WTC11 (cell line): ENCODE data around the gene SYPL1. TPM values are rescaled to one million over a fixed set of nuclear protein-coding genes. Genes with fewer than 3 reads are reported as not detected.

Experiments used
- ARID4B ChIP-seq: sonication (generic); formaldehyde crosslinking; IDR thresholded peaks from 2 replicates; pipeline ENCODE4 v1.8.0; 2023; ENCODE audit warnings: missing genetic modification reagents, mild to moderate bottlenecking, borderline replicate concordance
- ATF2 ChIP-seq: sonication (generic); formaldehyde crosslinking; IDR thresholded peaks from 2 replicates; pipeline ENCODE4 v1.8.1; 2022; ENCODE audit warnings: low read depth, missing genetic modification reagents, borderline replicate concordance
- FOXP1 ChIP-seq: sonication (generic); formaldehyde crosslinking; IDR thresholded peaks from 2 replicates; pipeline ENCODE4 v1.8.0; 2022; ENCODE audit warnings: missing genetic modification reagents, mild to moderate bottlenecking, moderate library complexity, borderline replicate concordance
- FOXP4 ChIP-seq: sonication (generic); formaldehyde crosslinking; IDR thresholded peaks from 2 replicates; pipeline ENCODE4 v1.8.0; 2022; ENCODE audit warnings: mild to moderate bottlenecking, missing genetic modification reagents
- HMGA2 ChIP-seq: fragments of 250-450 bp; sonication (Bioruptor Pico); IDR thresholded peaks from 2 replicates; pipeline ENCODE4 v1.4.0; 2021; ENCODE audit warnings: mild to moderate bottlenecking, moderate library complexity
- HMGXB4 ChIP-seq: sonication (generic); formaldehyde crosslinking; IDR thresholded peaks from 2 replicates; pipeline ENCODE4 v1.8.1; 2023; ENCODE audit warnings: mild to moderate bottlenecking, moderate library complexity, missing genetic modification reagents
- PREB ChIP-seq: sonication (generic); formaldehyde crosslinking; IDR thresholded peaks from 2 replicates; pipeline ENCODE4 v1.8.1; 2022; ENCODE audit warnings: mild to moderate bottlenecking, missing genetic modification reagents, moderate library complexity, borderline replicate concordance
- ZNF219 ChIP-seq: sonication (generic); formaldehyde crosslinking; IDR thresholded peaks from 2 replicates; pipeline ENCODE4 v1.8.0; 2023; ENCODE audit warnings: missing genetic modification reagents, mild to moderate bottlenecking, borderline replicate concordance
- ZNF232 ChIP-seq: sonication (generic); formaldehyde crosslinking; IDR thresholded peaks from 2 replicates; pipeline ENCODE4 v1.8.0; 2022; ENCODE audit warnings: mild to moderate bottlenecking, missing genetic modification reagents
- ZNF416 ChIP-seq: fragments of 250-450 bp; sonication (Bioruptor Pico); IDR thresholded peaks from 2 replicates; pipeline ENCODE4 v1.9.0; 2021; ENCODE audit warnings: mild to moderate bottlenecking, inconsistent platforms
- ZNF532 ChIP-seq: fragments of 250-450 bp; sonication (Bioruptor Pico); IDR thresholded peaks from 2 replicates; pipeline ENCODE4 v1.9.0; 2021; ENCODE audit warnings: mild to moderate bottlenecking, borderline replicate concordance
- ZNF671 ChIP-seq: fragments of 250-450 bp; sonication (Bioruptor Pico); IDR thresholded peaks from 2 replicates; pipeline ENCODE4 v1.8.0; 2021; ENCODE audit warnings: mild to moderate bottlenecking
- total RNA-seq: library from RNA; stranded (reverse); gene quantifications from 3 replicates; pipeline ENCODE4 v1.2.3, GENCODE V29; 2021

SYPL1 gene
- total RNA-seq, 1 experiment from 2014 or later: 54.8 TPM

GRCh38 chr7:106095634-106096033 lies 16.5 kb downstream of the SYPL1 start (continued):
- TF ChIP-seq ZNF532 (CRISPR knock-in tag): no peak
- TF ChIP-seq ZNF416 (CRISPR knock-in tag): no peak
- TF ChIP-seq ZNF671 (CRISPR knock-in tag): no peak
- no peak for TF ChIP-seq FOXP4 (CRISPR knock-in tag)
- TF ChIP-seq ATF2: no peak
- TF ChIP-seq HMGXB4 (CRISPR knock-in tag): no peak
- TF ChIP-seq ZNF219 (CRISPR knock-in tag): no peak
- TF ChIP-seq ZNF232 (CRISPR knock-in tag): no peak
- TF ChIP-seq ARID4B (CRISPR knock-in tag): no peak
- TF ChIP-seq PREB: no peak
- TF ChIP-seq HMGA2 (CRISPR knock-in tag): no peak
- no peak for TF ChIP-seq FOXP1 (CRISPR knock-in tag)
